HG03457 (cell line): ENCODE measurements around the gene RAET1E.
"Not testable (repeated sequence)": the region's sequence is repeated elsewhere in the genome, so short reads cannot be mapped to it uniquely, and the experiment has no call there.

Experiments
- ATAC-seq: cut with Tn5 transposase; IDR thresholded peaks from one replicate; pipeline ENCODE4 v1.9.1; 2021; ENCODE audit warnings: moderate number of reproducible peaks; ENCODE audit not compliant: unreplicated experiment

The RAET1E gene

DNA sequence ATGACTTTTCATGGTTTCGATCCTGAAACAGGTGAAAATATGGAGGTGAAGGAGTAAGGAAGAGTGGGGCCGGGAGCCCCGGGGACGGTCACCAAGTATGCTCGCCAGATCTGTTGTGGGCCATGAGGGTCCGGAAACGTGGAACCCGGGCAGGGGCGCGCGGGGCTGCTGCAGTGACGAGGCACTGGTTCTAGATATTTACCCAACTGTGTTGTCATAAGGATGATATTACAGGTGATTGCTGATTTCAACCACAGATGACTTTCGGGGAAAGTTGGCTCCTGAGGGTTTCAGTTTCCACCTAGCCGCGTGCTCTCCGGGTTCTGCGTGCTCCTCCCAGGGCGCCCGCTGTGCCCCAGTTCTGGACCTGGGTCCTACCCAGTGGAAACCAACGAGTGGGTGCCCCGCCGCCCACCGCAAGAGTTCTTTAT, 12.8 kb upstream of the RAET1E start:
- no peak for ATAC-seq

DNA sequence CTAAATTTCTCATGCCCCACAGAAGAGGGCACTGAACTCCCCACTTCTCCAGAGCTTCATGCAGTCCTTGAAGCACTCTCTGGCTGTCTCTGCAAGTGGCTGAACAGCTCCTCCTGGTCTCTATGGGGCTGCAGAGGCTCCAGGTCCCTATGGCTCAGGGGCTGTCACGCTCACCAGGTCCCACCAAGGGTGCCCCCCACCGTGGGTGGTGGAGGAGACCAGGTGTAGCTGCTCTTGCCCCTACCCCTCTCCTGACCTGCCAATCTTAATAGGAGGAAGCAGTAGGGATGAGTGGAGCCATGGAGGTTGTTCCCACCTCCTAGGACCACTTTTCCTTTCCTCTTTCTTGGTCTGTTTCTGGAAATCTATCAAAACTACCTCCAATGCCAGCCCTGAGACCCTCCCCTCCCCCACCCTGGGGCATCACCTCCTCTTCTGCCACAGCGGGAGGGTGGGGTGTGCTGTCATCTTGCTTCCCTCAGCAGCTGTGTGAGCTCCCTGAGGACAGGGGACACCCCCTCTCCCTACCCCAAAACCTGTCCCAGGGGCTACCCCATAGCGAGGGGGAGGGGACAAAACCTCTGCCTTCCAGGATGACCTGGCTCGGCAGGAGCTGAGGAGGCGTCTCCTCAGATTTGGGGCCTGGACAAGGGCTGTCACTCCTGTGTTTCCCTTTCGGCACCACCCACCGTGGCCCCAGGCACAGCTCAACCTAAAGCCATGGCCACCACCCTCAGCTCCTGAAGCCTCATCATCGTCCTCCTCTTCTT, 12.0 kb upstream of the RAET1E start:
- ATAC-seq, result no peak

DNA sequence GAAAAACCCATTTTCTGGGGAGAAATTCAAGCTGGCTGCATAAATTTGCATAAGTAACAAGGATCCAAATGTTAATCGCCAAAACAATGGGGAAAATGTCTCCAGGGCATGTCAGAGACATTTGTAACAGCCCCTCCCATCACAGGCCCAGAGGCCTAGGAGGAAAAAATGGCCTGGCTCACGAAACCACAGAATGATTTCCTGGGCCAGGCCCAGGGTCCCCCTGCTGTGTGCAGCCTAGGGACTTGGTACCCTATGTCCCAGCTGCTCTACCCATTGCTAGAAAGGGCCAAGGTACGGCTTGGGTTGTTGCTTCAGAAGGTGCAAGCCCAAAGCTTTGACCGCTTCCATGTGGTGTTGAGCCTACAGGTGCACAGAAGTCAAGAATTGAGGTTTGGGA, 10.6 kb upstream of the RAET1E start:
- not testable (repeated sequence) for ATAC-seq

DNA sequence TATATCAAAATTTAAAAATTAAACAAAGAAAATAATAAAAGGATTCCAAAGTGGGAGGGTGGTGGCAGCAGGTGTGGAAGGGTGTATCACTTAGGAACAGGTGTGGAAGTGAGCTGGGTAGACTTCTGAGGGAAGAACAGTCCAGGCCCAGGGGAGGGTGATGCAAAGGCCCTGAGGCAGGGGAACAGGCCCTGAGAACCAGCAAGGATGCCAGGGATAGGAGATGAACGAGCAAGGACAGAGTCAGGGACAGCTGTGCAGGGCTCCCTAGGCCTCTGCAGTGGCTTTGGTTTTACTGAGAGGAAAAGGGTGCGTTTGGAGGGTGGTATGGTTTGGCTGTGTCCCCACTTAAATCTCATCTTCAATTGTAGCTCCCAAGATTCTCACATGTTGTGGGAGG, 9.4 kb upstream of the RAET1E start:
- ATAC-seq, result no peak

DNA sequence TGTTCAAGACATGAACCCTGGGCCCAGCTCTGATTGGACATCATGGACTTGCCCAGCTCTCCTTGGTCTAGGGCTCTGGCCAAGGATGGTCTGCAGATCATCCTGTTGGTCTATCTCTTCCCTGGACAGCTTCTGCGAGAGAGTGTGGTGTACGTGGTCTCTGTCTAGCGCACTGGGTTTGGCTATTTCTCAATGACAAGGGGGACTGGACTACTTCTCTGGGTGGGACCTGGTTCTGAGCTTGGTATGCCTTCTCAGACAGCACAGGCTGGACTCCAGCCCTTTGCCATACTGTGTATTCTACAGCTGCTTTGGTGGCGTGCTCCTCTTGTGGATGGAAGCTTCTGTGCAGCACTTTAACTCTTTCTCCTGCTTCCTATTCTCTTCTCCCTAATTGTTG, 8.5 kb upstream of the RAET1E start:
- ATAC-seq, result no peak

DNA sequence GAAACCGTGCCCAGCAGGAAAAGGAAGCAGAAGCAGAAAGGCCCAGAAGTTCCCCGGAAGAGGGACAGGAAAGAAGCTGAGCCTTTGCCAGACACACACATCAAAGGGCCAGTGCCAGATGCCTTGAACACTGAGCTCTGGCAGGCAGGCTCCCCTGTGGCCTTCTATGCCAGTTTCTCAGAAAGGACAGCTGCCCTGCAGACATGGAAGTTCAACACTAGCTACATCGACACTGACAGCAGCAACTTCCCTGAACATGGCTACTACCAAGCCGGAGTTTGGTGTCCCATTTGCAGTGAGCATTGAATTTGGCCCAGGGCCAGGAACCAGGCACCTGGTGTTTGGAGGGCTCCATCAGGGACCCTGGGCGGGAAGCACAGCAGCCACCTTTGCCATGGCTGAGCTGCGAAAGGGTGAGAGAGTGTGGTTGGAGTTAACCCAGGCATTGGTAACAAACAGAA, 8.0 kb upstream of the RAET1E start:
- ATAC-seq, result no peak

DNA sequence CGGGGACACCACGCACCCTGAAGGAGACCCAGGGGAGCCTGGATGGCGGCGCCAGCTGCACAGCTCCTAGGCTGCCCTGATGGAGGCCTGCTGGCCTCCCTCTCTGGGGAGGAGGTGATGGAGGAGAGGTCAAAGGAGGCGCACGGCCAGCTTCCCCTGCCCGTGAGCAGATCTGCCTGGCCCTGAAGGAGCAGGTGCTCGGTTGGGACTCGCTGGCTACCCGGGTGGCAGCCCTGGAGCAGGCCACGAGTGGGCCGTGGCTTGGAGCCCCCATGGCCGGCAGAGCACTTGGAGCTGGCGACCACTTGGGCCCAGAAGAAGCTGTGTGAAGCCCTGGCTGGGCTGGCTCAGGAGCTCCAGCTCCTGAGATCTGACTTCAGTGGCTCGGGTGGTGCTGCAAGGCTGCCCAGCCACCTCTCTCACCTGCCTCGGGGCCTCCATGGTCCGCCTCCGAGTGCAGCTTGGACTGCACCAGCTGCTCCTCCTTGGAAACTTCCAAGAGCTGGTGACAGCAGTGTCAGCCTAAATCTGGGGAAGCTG, 7.5 kb upstream of the RAET1E start:
- no peak for ATAC-seq

DNA sequence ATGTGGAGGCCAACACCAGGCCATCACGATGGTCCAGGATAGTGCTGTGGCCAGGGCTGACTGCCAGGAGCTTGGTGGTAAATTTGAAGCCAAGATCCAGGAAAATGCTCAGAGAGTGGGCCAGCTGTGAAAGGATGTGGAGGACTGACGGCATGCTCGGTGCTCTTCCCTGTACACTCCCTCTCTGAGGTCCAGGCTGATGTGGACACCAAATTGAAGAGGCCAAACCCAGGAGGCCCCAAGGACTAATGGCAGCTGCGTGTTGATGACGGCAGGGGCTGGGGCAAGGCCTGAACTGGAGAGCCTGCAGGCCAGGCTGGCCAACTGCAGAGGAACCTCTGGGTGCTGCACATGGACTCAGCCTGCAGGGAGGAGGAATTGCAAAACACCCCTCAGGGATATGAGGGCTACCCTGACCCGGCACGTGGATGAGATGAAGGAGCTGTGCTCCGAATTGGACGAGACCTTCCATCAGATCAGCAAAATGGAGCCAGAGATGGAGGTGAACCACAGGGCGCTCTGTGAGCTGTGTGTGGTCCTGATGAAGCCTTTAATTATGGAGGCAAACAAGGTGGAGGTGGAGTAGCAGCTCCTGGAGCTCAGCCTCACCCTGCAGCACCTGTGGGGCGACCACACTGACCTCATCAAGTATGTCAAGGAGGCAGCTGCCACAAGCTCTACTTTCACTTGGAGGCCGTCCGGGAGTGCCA, 6.9 kb upstream of the RAET1E start:
- no peak for ATAC-seq

DNA sequence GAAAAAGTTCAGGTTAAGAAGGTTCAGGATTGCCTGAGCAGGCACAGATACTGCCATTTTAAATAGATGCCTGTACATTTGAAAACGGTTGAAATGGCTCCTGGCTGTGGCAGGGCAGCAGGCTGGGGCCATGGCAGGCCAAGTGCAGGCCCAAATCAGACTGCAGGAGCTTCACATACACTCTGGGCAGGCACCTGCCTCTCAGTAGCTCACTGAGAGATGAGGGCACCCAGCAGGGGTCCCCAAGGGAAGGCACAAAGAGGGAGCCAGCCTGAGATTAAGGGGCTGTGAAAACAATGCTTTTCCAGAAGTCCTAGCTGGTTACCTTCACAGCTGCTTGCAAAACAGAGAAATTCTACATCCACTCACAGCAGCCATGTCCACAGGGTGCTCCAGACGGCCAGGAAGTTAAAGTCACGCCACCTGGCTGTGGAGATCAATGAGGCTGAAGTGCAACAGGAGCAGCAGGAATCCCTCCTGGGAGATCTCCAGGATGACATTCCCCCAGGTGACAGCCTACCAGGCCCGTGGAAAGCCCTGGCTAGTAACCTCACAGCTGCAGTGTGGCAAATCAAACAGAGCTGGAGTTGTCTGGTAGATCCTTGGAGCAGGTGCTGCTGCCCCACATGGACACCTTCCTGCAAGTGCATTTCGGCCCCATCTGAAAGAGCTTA, 6.2 kb upstream of the RAET1E start:
- ATAC-seq, result no peak

DNA sequence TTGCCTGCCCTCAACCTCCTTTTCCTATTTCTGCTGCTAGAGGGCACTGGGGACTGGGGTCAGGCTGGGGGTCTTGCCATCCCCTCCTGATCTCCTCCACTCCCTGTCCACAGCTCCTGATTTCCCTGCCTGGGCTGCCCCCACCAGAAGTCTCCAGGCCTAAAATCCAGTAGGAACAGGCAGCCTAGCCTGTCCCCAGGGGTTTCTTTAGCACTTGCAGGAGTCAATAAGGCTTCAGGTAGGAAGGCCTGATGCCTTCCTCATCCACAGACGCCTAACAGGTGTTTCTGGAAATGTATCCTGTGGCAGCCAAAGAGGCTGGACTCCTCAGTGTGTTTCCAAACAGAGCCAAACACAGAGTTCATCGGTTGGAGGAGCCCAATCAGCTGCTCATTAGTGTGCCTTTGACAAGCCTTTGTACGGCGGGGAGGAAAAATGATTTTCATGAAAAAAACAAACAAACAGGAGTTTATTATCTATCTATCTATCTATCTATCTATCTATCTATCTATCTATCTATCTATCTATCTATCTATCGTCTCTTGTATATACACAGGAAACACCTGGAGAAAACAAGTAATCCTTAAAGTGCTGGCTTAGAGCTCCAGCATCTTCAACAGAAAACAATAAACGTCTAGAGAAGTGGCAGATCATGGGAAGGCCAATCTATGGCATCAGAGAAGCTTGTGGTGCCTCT, 3.7 kb upstream of the RAET1E start:
- no peak for ATAC-seq

DNA sequence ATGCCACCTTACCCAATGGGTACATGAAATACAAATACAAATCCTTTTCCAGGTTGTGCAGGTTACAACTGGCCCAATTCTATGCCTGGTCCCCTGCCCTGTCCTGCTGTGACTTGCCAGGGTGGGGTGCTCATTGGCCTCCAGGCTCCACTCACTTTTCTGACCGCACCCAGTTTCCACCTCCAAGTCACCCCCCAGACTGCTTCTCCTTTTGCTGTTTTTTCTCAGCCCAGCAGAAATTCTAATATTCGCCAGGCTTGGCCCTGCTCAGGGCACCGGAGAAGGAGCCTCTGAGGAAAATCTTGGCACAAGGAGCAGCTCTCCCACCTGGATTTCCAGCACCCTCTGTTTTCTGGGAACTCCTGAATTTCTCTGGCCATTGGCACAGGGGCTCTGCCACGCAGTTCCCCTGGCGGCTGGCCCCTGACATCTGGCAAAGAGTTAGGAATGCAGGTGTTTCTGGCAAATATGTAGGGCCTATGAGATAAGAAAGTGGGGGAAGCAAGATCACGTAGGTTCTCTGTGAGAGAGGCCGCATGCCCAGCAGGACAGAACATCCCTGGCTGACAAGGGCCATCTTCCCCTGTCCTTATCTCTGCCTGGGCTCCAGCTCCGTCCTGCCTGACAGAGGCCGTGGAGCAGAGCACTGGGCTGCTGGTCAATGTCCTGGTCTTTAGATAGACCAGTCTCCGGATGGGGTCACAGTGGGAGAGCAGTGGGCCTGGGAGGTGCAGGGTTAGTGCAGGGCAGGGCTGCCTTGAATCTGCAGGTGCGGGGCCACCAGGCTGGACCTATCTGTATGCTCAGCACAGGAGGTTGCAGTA, 2.9 kb upstream of the RAET1E start:
- ATAC-seq, result no peak

DNA sequence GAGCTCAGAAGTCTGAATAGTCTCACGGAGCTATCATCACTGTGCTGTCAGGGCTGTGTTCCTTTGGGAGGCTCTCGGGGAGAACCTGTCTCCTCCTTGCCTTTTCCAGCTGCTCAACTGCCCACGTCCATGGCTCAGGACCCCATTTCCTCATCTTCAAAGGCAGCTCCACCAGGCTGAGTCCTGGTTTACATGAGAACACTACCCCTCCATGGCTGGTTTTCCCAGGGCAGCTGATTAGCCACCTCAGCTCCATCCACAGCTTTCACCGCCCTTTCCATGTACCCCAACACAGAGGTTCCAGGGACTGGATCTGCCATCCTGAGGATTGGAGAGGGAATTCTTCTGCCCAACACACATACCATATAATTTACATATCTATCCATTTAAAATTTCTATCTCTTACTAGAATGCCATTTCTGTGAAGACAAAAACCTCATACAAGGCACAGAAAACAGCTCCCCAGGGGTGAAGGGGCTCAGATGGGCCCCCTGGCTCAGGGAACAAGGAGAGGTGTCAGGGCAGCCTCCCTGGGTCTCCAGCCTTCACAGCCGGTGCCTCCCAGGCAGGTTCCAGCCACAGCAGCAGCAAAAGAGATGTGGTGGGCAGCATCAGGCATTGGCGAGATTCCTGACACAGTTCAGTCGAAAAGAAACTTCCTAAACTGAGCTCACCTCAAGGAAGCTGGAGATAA, 2.2 kb upstream of the RAET1E start:
- ATAC-seq, result no peak

DNA sequence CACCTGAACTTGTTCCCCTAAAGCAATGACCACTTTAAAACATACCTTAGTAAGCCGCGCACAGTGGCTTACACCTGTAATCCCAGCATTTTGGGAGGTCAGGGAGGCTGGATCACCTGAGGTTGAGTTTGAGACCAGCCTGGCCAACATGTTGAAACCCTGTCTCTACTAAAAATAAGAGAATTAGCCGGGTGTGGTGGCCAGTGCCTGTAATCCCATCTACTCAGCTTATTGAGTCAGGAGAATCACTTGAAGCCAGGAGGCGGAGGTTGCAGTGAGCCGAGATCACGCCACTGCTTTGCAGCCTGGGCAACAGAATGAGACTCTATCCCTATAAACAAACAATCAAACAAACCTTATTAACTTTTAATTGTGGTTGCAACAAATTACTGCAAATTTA, 1.6 kb upstream of the RAET1E start:
- ATAC-seq, result no peak

DNA sequence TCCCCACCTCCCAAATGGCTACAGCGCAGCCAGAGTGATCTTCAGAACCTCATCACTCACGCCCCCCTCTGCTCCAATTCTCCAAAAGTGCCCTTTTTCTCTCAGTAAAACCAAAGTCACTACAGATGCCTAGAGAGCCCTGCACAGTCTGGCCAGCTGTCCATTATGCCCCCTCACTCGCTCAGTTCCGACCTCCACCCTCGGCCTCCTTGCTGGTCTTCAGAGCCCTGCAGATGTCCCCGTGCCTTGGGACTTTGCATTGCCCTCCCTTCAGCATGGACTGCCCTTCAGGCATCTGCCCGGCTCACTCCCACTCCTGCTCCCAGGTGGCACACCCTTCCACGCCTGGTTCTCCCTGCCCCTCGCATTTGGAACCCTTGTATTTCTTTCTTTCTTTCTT, 1.1 kb upstream of the RAET1E start:
- no peak for ATAC-seq

DNA sequence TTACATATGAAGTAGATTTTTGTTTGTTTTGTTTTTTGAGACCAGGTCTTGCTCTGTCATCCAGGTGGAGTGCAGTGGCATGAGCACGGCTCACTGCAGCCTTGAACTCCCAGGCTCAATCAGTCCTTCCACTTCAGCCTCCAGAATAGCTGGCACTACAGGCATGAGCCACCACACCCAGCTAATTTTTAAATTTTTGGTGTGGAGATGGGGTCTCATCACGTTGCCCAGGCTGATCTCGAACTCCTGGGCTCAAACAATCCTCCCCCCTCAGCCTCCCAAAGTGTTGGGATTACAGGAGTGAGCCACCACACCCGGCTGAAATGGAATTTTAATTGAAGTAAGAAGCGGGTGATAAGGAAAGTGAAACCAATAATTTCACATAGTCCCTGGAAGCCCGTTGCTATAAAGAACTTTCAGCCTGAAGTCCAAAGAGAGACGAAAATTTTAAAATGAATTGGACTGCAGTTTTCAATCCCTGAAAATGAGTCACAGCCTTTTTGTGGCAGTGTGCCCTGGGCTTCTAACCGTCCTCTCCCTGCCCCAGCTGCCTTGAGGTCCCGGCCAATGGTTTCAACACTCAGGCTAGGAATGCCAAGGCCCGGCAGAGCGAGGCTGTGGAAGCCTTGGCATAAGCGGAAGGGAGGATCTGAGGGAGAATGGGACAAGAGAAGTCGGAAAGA, 757 bp downstream of the RAET1E start:
- ATAC-seq, result no peak

DNA sequence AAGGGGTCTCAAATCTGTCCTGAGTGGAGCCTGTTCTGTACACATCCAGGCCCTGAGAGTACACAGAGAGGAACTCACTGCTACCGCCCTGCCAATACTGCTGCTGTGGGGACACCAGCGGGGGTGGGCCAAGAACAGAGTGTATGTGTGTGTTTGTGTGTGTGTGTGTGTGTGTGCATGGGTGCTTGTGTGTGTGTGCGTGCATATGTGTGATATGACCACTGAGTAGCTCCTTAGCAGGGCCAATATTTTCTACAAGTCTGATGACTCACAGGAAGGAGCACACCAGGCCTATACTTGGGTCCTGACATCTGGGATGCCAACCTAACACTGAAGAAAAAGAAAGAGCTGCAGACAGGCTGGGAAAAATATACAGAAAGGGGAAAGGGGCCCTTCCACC, 1.4 kb downstream of the RAET1E start:
- ATAC-seq, result no peak

DNA sequence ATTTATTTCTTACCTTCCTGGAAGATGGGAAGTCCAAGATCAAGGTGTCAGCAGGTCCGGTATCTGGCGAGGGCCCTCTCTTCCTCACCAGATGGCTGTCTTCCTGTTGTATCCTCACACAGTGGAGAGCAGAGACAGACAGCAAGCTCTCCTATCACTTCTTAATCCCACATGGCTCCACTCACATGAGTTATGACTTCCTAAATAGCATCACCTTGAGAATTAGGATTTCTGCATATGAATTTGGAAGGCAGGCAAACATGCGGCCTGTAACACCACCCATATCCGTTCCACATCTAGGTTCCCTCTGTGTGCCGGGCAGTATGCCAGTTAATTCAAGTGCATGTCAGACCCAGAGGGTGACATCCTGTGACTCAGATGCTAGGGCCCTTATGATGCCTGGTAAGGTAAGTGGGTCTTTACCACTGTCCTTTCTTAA, 2.1 kb downstream of the RAET1E start:
- no peak for ATAC-seq

DNA sequence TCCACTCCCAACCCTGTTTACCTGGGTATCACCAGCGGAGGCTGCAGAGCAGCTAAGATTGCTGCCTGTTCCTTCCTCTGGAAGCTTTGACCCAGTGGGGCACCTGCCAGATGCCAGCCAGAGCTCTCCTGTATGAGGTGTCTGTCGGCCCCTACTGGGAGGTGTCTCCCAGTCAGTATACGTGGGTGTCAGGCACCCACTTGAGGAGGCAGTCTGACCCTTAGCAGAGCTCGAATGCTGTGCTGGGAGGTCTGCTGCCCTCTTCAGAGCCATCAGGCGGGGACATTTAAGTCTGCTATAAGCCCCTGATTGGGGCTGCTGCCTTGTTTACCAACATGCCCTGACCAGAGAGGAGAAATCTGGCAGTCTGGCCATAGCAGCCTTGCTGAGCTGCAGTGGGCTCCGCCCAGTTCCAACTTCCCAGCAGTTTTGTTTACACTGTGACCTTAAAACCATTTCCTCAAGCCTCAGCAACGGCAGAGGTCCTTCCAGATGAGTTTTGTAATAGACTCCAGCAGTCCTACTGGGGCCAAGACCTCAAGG, 2.8 kb downstream of the RAET1E start:
- no peak for ATAC-seq

DNA sequence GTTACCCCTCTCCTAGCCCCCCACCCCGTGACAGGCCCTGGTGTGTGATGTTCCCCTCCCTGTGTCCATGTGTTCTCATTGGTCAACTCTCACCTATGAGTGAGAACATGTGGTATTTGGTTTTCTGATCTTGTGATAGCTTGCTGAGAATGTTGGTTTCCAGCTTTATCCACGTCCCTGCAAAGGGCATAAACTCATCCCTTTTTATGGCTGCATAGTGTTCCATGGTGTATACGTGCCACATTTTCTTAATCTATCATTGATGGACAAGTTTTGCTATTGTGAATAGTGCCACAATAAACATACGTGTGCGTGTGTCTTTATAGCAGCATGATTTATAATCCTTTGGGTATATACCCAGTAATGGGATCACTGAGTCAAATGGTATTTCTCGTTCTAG, 6.0 kb downstream of the RAET1E start:
- not testable (repeated sequence) for ATAC-seq
